H9 (cell line): ENCODE data around the gene NEGR1. TPM values are rescaled to one million over a fixed set of nuclear protein-coding genes. Genes with fewer than 3 reads are reported as not detected.

Source experiments
- DNase-seq: peaks from one replicate; pipeline ENCODE4 v3.0.0-alpha.2; 2017
- H2AFZ ChIP-seq: one replicate; pipeline ENCODE4 v1.6.1; 2013; ENCODE audit warnings: mild to moderate bottlenecking, low read length, control low read depth, moderate library complexity
- H2AK5ac ChIP-seq: 2 replicates; pipeline ENCODE4 v1.6.1; 2013; ENCODE audit warnings: low read length, control low read depth, mixed read lengths; ENCODE audit not compliant: insufficient read length
- H2BK120ac ChIP-seq: one replicate; pipeline ENCODE4 v1.6.1; 2013; ENCODE audit warnings: low read depth, mild to moderate bottlenecking, low read length, control low read depth, inconsistent platforms; ENCODE audit not compliant: poor library complexity, severe bottlenecking
- H2BK12ac ChIP-seq: 2 replicates; pipeline ENCODE4 v1.6.1; 2013; ENCODE audit warnings: low read length, control low read depth, mixed read lengths, low read depth; ENCODE audit not compliant: insufficient read length
- H2BK15ac ChIP-seq: 2 replicates; pipeline ENCODE4 v1.6.1; 2013; ENCODE audit warnings: low read depth, low read length, control low read depth
- H2BK20ac ChIP-seq: one replicate; pipeline ENCODE4 v1.6.1; 2013; ENCODE audit warnings: low read depth, mild to moderate bottlenecking, low read length, control low read depth, inconsistent platforms; ENCODE audit not compliant: poor library complexity, severe bottlenecking
- H2BK5ac ChIP-seq: 2 replicates; pipeline ENCODE4 v1.6.1; 2013; ENCODE audit warnings: low read length, control low read depth, mixed read lengths; ENCODE audit not compliant: insufficient read length
- H3K14ac ChIP-seq: 2 replicates; pipeline ENCODE4 v1.6.1; 2013; ENCODE audit warnings: low read length, control low read depth; ENCODE audit not compliant: insufficient read depth
- H3K18ac ChIP-seq: 2 replicates; pipeline ENCODE4 v1.6.1; 2013; ENCODE audit warnings: low read depth, mild to moderate bottlenecking, mixed read lengths, low read length, control low read depth; ENCODE audit not compliant: insufficient read length
- H3K23ac ChIP-seq: 2 replicates; pipeline ENCODE4 v1.6.1; 2013; ENCODE audit warnings: low read length, control low read depth, mixed read lengths, low read depth; ENCODE audit not compliant: insufficient read length
- H3K23me2 ChIP-seq: 2 replicates; pipeline ENCODE4 v1.6.1; 2013; ENCODE audit warnings: low read depth, mild to moderate bottlenecking, mixed read lengths, low read length, control low read depth; ENCODE audit not compliant: insufficient read length, poor library complexity, severe bottlenecking
- H3K27ac ChIP-seq: 2 replicates; pipeline ENCODE4 v1.5.1; 2013; ENCODE audit warnings: low read length, control low read depth, mixed read lengths, low read depth; ENCODE audit not compliant: insufficient read length
- H3K27me3 ChIP-seq: 2 replicates; pipeline ENCODE4 v1.6.1; 2013; ENCODE audit warnings: low read length, control low read depth, inconsistent platforms; ENCODE audit not compliant: insufficient read depth
- H3K4ac ChIP-seq: 2 replicates; pipeline ENCODE4 v1.6.1; 2013; ENCODE audit warnings: low read depth, mild to moderate bottlenecking, control low read depth, inconsistent platforms, low read length, moderate library complexity
- H3K4me1 ChIP-seq: 2 replicates; pipeline ENCODE4 v1.6.1; 2013; ENCODE audit warnings: low read length, control low read depth, inconsistent platforms; ENCODE audit not compliant: insufficient read depth
- H3K4me2 ChIP-seq: 2 replicates; pipeline ENCODE4 v1.6.1; 2013; ENCODE audit warnings: low read length, control low read depth, mixed read lengths; ENCODE audit not compliant: insufficient read length, insufficient read depth
- H3K56ac ChIP-seq: 2 replicates; pipeline ENCODE4 v1.6.1; 2013; ENCODE audit warnings: low read depth, mild to moderate bottlenecking, mixed read lengths, low read length, control low read depth; ENCODE audit not compliant: insufficient read length
- H3K79me1 ChIP-seq: 2 replicates; pipeline ENCODE4 v1.6.1; 2013; ENCODE audit warnings: low read depth, mild to moderate bottlenecking, moderate library complexity, low read length, control low read depth, inconsistent platforms; ENCODE audit not compliant: insufficient read depth, poor library complexity, severe bottlenecking
- H3K79me2 ChIP-seq: 2 replicates; pipeline ENCODE4 v1.6.1; 2013; ENCODE audit warnings: low read length, control low read depth, inconsistent platforms; ENCODE audit not compliant: insufficient read depth
- H3K9ac ChIP-seq: 2 replicates; pipeline ENCODE4 v1.6.1; 2013; ENCODE audit warnings: low read length, control low read depth, mixed read lengths; ENCODE audit not compliant: insufficient read length; ENCODE audit errors: extremely low read depth
- H3K9me3 ChIP-seq: one replicate; pipeline ENCODE4 v1.6.1; 2013; ENCODE audit warnings: low read depth, low read length, inconsistent platforms; ENCODE audit not compliant: control insufficient read depth
- H3T11ph ChIP-seq: one replicate; pipeline ENCODE4 v1.6.1; 2013; ENCODE audit warnings: mild to moderate bottlenecking, low read length, control low read depth, inconsistent platforms
- H4K20me1 ChIP-seq: one replicate; pipeline ENCODE4 v1.6.1; 2013; ENCODE audit not compliant: control insufficient read depth, insufficient read length, insufficient read depth
- H4K5ac ChIP-seq: 2 replicates; pipeline ENCODE4 v1.6.1; 2013; ENCODE audit warnings: low read depth, mild to moderate bottlenecking, mixed read lengths, low read length, control low read depth; ENCODE audit not compliant: insufficient read length
- H4K8ac ChIP-seq: replicated peaks from 2 replicates; pipeline ENCODE4 v1.6.1; 2013; ENCODE audit warnings: low read length, control low read depth, mixed read lengths, low read depth; ENCODE audit not compliant: insufficient read length
- H4K91ac ChIP-seq: 2 replicates; pipeline ENCODE4 v1.6.1; 2013; ENCODE audit warnings: low read depth, mild to moderate bottlenecking, moderate library complexity, mixed read lengths, low read length, control low read depth; ENCODE audit not compliant: insufficient read length
- H3K27ac Mint-ChIP-seq, 3 experiments: 2 replicates in 2 of 3; 3 replicates in 1 of 3; pipeline ENCODE4 v1.8.0; 2020 to 2021; ENCODE audit warnings: mixed read lengths in 3 of 3, mild to moderate bottlenecking in 1 of 3, moderate library complexity in 1 of 3
- H3K27me3 Mint-ChIP-seq: 2 replicates; pipeline ENCODE4 v1.8.0; 2021; ENCODE audit warnings: low read depth, mild to moderate bottlenecking, moderate library complexity, mixed read lengths
- H3K36me3 Mint-ChIP-seq, 3 experiments: 2 replicates in 2 of 3; 3 replicates in 1 of 3; pipeline ENCODE4 v1.8.0; 2020 to 2021; ENCODE audit warnings: low read depth in 3 of 3, mixed read lengths in 3 of 3; ENCODE audit not compliant: insufficient read depth in 1 of 3
- H3K4me1 Mint-ChIP-seq, 2 experiments: 2 replicates each; pipeline ENCODE4 v1.8.0; 2020; ENCODE audit warnings: mixed read lengths in 2 of 2
- H3K4me3 Mint-ChIP-seq, 2 experiments: 2 replicates in 1 of 2; 3 replicates in 1 of 2; pipeline ENCODE4 v1.8.0; 2020 to 2021; ENCODE audit warnings: mild to moderate bottlenecking in 2 of 2, mixed read lengths in 2 of 2, moderate library complexity in 1 of 2
- H3K9me3 Mint-ChIP-seq, 2 experiments: 2 replicates in 1 of 2; 3 replicates in 1 of 2; pipeline ENCODE4 v1.8.0; 2020; ENCODE audit warnings: mild to moderate bottlenecking in 2 of 2, mixed read lengths in 2 of 2, moderate library complexity in 1 of 2
- CTCF ChIP-seq: fragments of 200-600 bp; sonication (generic); conservative IDR thresholded peaks from 3 replicates; pipeline ENCODE4 v1.8.0; 2021; ENCODE audit warnings: antibody characterized with exemption, mild to moderate bottlenecking
- WGBS: extraction: QIAGEN DNeasy Blood & Tissue Kit; methylation state at CpG from one replicate; pipeline ENCODE4 v1.1.7; 2013; ENCODE audit warnings: missing lambda C conversion rate, low lambda C conversion rate, mixed read lengths; ENCODE audit not compliant: insufficient read length; ENCODE audit errors: extremely low coverage; 5-methylcytosine and 5-hydroxymethylcytosine counted together
- total RNA-seq: library from RNA; stranded (reverse); gene quantifications from 2 replicates; pipeline ENCODE4 v1.2.1, GENCODE V29; 2021

NEGR1 gene
- total RNA-seq, 1 experiment from 2014 or later = 0.13 TPM

GRCh38 chr1:72060466-72061245 lies 221.7 kb downstream of the NEGR1 start:
- Histone ChIP-seq H3K23ac (no peak overlapping the region), H2BK5ac (no peak overlapping the region), H3K4me1 (no peaks in the 10 kb centered on the region), H3K4me2 (no peak overlapping the region), H3T11ph (no peak overlapping the region), H2AK5ac (no peak overlapping the region), H2BK15ac (no peak overlapping the region), H3K79me2 (no peaks in the 10 kb centered on the region), H2BK12ac (no peak overlapping the region), H4K20me1 (no peaks in the 10 kb centered on the region), H3K56ac (no peak overlapping the region), H3K27me3 (no peaks in the 10 kb centered on the region), H3K9ac (no peak overlapping the region), H3K27ac (no peak overlapping the region), H3K23me2 (no peaks in the 10 kb centered on the region), H2AFZ (no peak overlapping the region), H4K5ac (no peak overlapping the region), H3K18ac (no peak overlapping the region), H3K4ac (no peak overlapping the region), H2BK120ac (no peak overlapping the region), H2BK20ac (no peak overlapping the region), H3K9me3 (no peaks in the 10 kb centered on the region), H4K91ac (no peak overlapping the region), H4K8ac (no peak overlapping the region), H3K79me1 (no peaks in the 10 kb centered on the region), H3K14ac (no peak overlapping the region)
- TF ChIP-seq CTCF = no peak
- H3K36me3 Mint-ChIP-seq = no peaks in the 10 kb centered on the region
- no CpG with 5 or more reads among the region's 3 CpGs for WGBS
- H3K27ac Mint-ChIP-seq = no peak overlapping the region
- no peaks in the 10 kb centered on the region for H3K9me3 Mint-ChIP-seq
- no peaks in the 10 kb centered on the region for H3K27me3 Mint-ChIP-seq
- H3K4me3 Mint-ChIP-seq = no peak overlapping the region
- DNase-seq = no peak
- peaks cover 0 to 4% of the 10 kb centered on the region in 2 experiments; a peak in 2 of 4 replicates for H3K4me1 Mint-ChIP-seq
